HTERT RPE-1 (cell line): ENCODE data around the gene STXBP1.

Experiments
- in situ Hi-C: fragments of 300-500 bp; cut with MboI; formaldehyde crosslinking; loops from 4 replicates; pipeline ENCODE4 v1.14.3; 2020; ENCODE audit warnings: low sequenced_read_pairs

The STXBP1 gene

GRCh38 chr9:127712371-127712770 lies 100.3 kb downstream of the STXBP1 start:
- in situ Hi-C loops = no loop called here

- in situ Hi-C loops = no loop called here
These were observed 100.8 kb downstream of the STXBP1 start for GRCh38 chr9:127712867-127713266.

GRCh38 chr9:127714020-127714750 lies 102.1 kb downstream of the STXBP1 start:
- in situ Hi-C loops = no loop called here

GRCh38 chr9:127714951-127715469 lies 102.9 kb downstream of the STXBP1 start:
- in situ Hi-C loops = no loop called here

- in situ Hi-C loops = no loop called here
These were observed 103.6 kb downstream of the STXBP1 start, which contains the start of the genes PTRH1 and TTC16 for GRCh38 chr9:127715470-127716337. Gene PTRH1 (minus strand): TSS chr9:127715663. CDS start chr9:127715639, 24 bp downstream. Gene TTC16 (plus strand): TSS chr9:127716079. CDS start chr9:127716146, 67 bp downstream.

- in situ Hi-C loops = no loop called here
These were observed 104.3 kb downstream of the STXBP1 start for GRCh38 chr9:127716412-127716811.

- in situ Hi-C loops = no loop called here
These were observed 105.7 kb downstream of the STXBP1 start for GRCh38 chr9:127717766-127718165.

GRCh38 chr9:127720031-127720864 lies 108.2 kb downstream of the STXBP1 start:
- in situ Hi-C loops = no loop called here

GRCh38 chr9:127720865-127721227 lies 108.8 kb downstream of the STXBP1 start:
- in situ Hi-C loops = no loop called here

GRCh38 chr9:127721391-127721821 lies 109.3 kb downstream of the STXBP1 start:
- in situ Hi-C loops = no loop called here

- in situ Hi-C loops = no loop called here
These were observed 110.1 kb downstream of the STXBP1 start for GRCh38 chr9:127722055-127722745.

GRCh38 chr9:127723013-127723412 lies 110.9 kb downstream of the STXBP1 start:
- in situ Hi-C loops = no loop called here

- in situ Hi-C loops = no loop called here
These were observed 111.4 kb downstream of the STXBP1 start for GRCh38 chr9:127723444-127723843.

GRCh38 chr9:127724012-127724411 lies 111.9 kb downstream of the STXBP1 start:
- in situ Hi-C loops = no loop called here

GRCh38 chr9:127726871-127727270 lies 114.8 kb downstream of the STXBP1 start:
- in situ Hi-C loops = no loop called here

GRCh38 chr9:127728808-127729207 lies 116.7 kb downstream of the STXBP1 start:
- in situ Hi-C loops = no loop called here

GRCh38 chr9:127729522-127730256 lies 117.6 kb downstream of the STXBP1 start:
- in situ Hi-C loops = no loop called here

GRCh38 chr9:127730262-127730661 lies 118.2 kb downstream of the STXBP1 start:
- in situ Hi-C loops = no loop called here

GRCh38 chr9:127730799-127731410 lies 118.8 kb downstream of the STXBP1 start:
- in situ Hi-C loops = no loop called here
